Measurements from ENCODE around the gene OMA1. TPM values are rescaled to one million over a fixed set of nuclear protein-coding genes. Genes with fewer than 3 reads are reported as not detected.

Gene OMA1
- polyA plus RNA-seq, 1 donor (not counting 4 experiments of a cell fraction or from before 2014, with no cell fraction given), result 16.3 TPM

GRCh38 chr1:58438468-58438867 is 108.1 kb downstream of the OMA1 start:
- Histone ChIP-seq H3K9ac (ENCODE audit: control insufficient read depth, extremely low read depth, insufficient read depth, low read length) (no peak overlapping the region), H3K4me3 (ENCODE audit: control insufficient read depth in 2 of 3, extremely low read depth in 1 of 3, insufficient read depth in 2 of 3, low read depth in 1 of 3, low read length in 3 of 3) (no peak overlapping the region), H2AFZ (ENCODE audit: control insufficient read depth, low read length) (no peak overlapping the region), H3K9me3 (ENCODE audit: control insufficient read depth, low read depth, low read length) (no peaks in the 10 kb centered on the region), H3K4me2 (ENCODE audit: control insufficient read depth, extremely low read depth, insufficient read depth, low read depth, low read length) (no peak overlapping the region), H3K27ac (ENCODE audit: control insufficient read depth, insufficient read depth, low read length) (no peak overlapping the region), H4K20me1 (ENCODE audit: control insufficient read depth, extremely low read depth, insufficient read depth, low read length) (no peaks in the 10 kb centered on the region), H3K36me3 (ENCODE audit: control insufficient read depth in 2 of 2, extremely low read depth in 1 of 2, insufficient read depth in 2 of 2, low read length in 2 of 2) (no peaks in the 10 kb centered on the region), H3K4me1 (ENCODE audit: control insufficient read depth, extremely low read depth, insufficient read depth, low read length) (no peaks in the 10 kb centered on the region), H3K9me1 (ENCODE audit: control insufficient read depth, extremely low read depth, insufficient read depth, low read length) (no peaks in the 10 kb centered on the region), H3K27me3 (ENCODE audit: control insufficient read depth, extremely low read depth, insufficient read depth, low read length) (no peaks in the 10 kb centered on the region), H3K79me2 (ENCODE audit: control insufficient read depth, insufficient read depth, low read length) (no peaks in the 10 kb centered on the region)
- DNase-seq (ENCODE audit: low read depth, low spot score) (no peak), FAIRE-seq (no peak)
- dilution Hi-C loops (cut with MboI; ENCODE audit: extremely low pct_ligation_motif_present, low sequenced_read_pairs), result no loop called here
- TF ChIP-seq EZH2 (IDR thresholded peaks at IDR 0.05; ENCODE audit: low read length) (no peak), CTCF (optimal IDR thresholded peaks at IDR 0.05 in 1 of 3, IDR thresholded peaks at IDR 0.05 in 1 of 3, conservative IDR thresholded peaks at IDR 0.05 in 1 of 3; ENCODE audit: extremely low read depth in 1 of 3, insufficient read depth in 2 of 3, low read length in 3 of 3) (no peak)

- Histone ChIP-seq H3K27me3 (ENCODE audit: control insufficient read depth, extremely low read depth, insufficient read depth, low read length) (no peaks in the 10 kb centered on the region), H3K9ac (ENCODE audit: control insufficient read depth, extremely low read depth, insufficient read depth, low read length) (no peak overlapping the region), H3K9me1 (ENCODE audit: control insufficient read depth, extremely low read depth, insufficient read depth, low read length) (no peaks in the 10 kb centered on the region), H3K27ac (ENCODE audit: control insufficient read depth, insufficient read depth, low read length) (no peak overlapping the region), H2AFZ (ENCODE audit: control insufficient read depth, low read length) (no peak overlapping the region), H4K20me1 (ENCODE audit: control insufficient read depth, extremely low read depth, insufficient read depth, low read length) (no peaks in the 10 kb centered on the region), H3K36me3 (ENCODE audit: control insufficient read depth in 2 of 2, extremely low read depth in 1 of 2, insufficient read depth in 2 of 2, low read length in 2 of 2) (no peaks in the 10 kb centered on the region), H3K4me2 (ENCODE audit: control insufficient read depth, extremely low read depth, insufficient read depth, low read depth, low read length) (no peak overlapping the region), H3K4me3 (ENCODE audit: control insufficient read depth in 2 of 3, extremely low read depth in 1 of 3, insufficient read depth in 2 of 3, low read depth in 1 of 3, low read length in 3 of 3) (no peak overlapping the region), H3K79me2 (ENCODE audit: control insufficient read depth, insufficient read depth, low read length) (no peaks in the 10 kb centered on the region), H3K9me3 (ENCODE audit: control insufficient read depth, low read depth, low read length) (no peaks in the 10 kb centered on the region), H3K4me1 (ENCODE audit: control insufficient read depth, extremely low read depth, insufficient read depth, low read length) (peaks cover 4% of the 10 kb centered on the region)
- FAIRE-seq (no peak), DNase-seq (ENCODE audit: low read depth, low spot score) (no peak)
- TF ChIP-seq EZH2 (IDR thresholded peaks at IDR 0.05; ENCODE audit: low read length), result no peak
- no peak for TF ChIP-seq CTCF (optimal IDR thresholded peaks at IDR 0.05 in 1 of 3, IDR thresholded peaks at IDR 0.05 in 1 of 3, conservative IDR thresholded peaks at IDR 0.05 in 1 of 3; ENCODE audit: extremely low read depth in 1 of 3, insufficient read depth in 2 of 3, low read length in 3 of 3)
- dilution Hi-C loops (cut with MboI; ENCODE audit: extremely low pct_ligation_motif_present, low sequenced_read_pairs), result no loop called here
These were observed 108.9 kb downstream of the OMA1 start for GRCh38 chr1:58437623-58438022.

Data from keratinocyte (primary cell).